ENCODE measurements around the gene SHISA6.

- TF ChIP-seq, protein P1, sequence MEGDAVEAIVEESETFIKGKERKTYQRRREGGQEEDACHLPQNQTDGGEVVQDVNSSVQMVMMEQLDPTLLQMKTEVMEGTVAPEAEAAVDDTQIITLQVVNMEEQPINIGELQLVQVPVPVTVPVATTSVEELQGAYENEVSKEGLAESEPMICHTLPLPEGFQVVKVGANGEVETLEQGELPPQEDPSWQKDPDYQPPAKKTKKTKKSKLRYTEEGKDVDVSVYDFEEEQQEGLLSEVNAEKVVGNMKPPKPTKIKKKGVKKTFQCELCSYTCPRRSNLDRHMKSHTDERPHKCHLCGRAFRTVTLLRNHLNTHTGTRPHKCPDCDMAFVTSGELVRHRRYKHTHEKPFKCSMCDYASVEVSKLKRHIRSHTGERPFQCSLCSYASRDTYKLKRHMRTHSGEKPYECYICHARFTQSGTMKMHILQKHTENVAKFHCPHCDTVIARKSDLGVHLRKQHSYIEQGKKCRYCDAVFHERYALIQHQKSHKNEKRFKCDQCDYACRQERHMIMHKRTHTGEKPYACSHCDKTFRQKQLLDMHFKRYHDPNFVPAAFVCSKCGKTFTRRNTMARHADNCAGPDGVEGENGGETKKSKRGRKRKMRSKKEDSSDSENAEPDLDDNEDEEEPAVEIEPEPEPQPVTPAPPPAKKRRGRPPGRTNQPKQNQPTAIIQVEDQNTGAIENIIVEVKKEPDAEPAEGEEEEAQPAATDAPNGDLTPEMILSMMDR (IDR thresholded peaks at IDR 0.05; ENCODE audit: insufficient read depth, low read length, poor library complexity, severe bottlenecking): no peak
- no peak for TF ChIP-seq EZH2phosphoT487 (conservative IDR thresholded peaks at IDR 0.05; ENCODE audit: low read length)
Observed at GRCh38 chr17:11589716-11590115, 348.7 kb downstream of the SHISA6 start.

Data from SU-DHL-6 (cell line).